Fibroblast of pulmonary artery (primary cell): ENCODE data around the gene C3orf20.

Experiments
- DNase-seq: peaks from one replicate; pipeline ENCODE4 v3.0.0-alpha.2; 2010; ENCODE audit warnings: low read depth
- H3K4me3 ChIP-seq: replicated peaks from 2 replicates; pipeline ENCODE4 v1.5.1; 2011; ENCODE audit warnings: low read depth, mild to moderate bottlenecking, control low read depth, low read length, moderate library complexity
- CTCF ChIP-seq: IDR thresholded peaks from 2 replicates; pipeline ENCODE4 v1.5.1; 2011; ENCODE audit warnings: mild to moderate bottlenecking, control low read depth, low read length, inconsistent platforms; ENCODE audit errors: missing control alignments

Gene C3orf20

DNA sequence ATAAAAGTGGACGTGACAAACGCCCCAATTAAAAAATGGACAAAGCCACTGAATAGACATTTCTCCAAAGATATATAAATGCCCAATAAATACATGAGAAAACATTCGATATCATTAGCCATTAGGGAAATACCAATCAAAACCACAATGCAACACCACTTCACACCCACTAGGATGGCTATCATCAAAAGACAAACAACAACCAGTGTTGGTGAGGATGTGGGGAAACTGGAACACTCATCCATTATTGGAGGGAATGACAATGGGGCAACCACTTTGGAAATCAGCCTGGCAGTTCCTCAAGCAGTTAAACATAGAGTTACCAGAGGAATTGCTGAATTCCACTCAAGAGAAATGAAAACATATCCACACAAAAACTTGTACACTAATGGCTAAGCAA is 111.4 kb downstream of the C3orf20 start:
- no peak for DNase-seq
- H3K4me3 ChIP-seq, result no peak overlapping the region
- TF ChIP-seq CTCF, result no peak

DNA sequence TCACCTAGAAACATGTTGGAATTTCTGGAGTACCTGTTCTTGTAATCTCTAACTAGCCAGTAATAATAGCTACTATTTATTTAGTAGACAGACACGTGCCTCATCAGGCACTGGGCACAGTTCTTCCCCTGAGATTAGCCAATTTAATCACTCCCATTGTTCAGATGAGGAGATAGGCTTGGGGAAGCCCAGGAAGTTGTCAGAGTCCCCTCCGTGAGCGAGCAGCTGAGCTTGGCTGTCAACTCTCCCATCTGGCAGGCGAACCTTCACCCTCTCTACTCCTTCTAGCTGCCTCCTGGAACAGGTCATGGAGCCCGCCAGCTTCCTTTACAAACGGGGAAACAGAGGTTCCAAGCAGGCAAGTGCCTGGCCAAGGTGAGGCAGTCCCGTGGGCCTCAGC is 112.7 kb downstream of the C3orf20 start:
- no peak for DNase-seq
- TF ChIP-seq CTCF, result no peak
- H3K4me3 ChIP-seq, result no peak overlapping the region

DNA sequence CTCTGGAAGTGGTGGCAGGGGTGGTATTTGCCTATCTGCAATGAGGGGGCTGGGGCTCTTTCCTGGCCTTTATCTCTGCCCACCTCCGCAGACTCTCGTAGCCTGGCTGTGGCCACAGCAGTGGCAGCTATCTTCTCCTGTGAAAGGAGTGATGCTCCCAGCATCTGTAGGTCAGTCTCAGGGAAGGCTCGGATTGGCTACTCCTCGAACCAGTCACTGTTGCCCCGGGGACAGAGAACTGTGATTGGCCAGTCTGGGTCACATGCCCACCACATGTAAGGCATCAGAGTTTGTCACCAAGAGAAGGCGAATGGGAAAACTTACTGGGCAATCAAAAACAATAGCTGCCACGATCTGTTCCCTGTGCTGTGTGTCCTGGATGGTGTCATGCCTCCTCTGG is 113.7 kb downstream of the C3orf20 start:
- DNase-seq, result no peak
- no peak for TF ChIP-seq CTCF

DNA sequence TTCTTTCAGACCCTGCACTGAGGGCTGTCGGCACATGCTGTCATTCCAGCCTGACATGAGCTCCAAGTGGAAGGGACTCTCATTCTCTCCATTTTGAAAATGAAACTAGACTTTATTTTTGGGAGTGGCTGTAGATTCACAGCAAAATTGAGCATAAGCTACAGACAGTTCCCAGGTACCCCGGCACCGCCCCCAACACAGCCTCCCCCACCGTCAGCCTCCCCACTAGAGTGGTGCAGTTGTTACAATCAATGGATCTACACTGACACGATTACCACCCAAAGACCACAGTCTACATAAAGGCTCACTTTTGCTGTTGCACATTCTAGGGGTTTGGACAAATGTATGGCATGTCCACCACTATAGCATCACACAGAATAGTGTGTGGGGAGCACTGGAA is 114.3 kb downstream of the C3orf20 start:
- no peak overlapping the region for H3K4me3 ChIP-seq
- DNase-seq, result no peak
- no peak for TF ChIP-seq CTCF

More for the DNA sequence above, 113.7 kb downstream of the C3orf20 start:
- no peak overlapping the region for H3K4me3 ChIP-seq

DNA sequence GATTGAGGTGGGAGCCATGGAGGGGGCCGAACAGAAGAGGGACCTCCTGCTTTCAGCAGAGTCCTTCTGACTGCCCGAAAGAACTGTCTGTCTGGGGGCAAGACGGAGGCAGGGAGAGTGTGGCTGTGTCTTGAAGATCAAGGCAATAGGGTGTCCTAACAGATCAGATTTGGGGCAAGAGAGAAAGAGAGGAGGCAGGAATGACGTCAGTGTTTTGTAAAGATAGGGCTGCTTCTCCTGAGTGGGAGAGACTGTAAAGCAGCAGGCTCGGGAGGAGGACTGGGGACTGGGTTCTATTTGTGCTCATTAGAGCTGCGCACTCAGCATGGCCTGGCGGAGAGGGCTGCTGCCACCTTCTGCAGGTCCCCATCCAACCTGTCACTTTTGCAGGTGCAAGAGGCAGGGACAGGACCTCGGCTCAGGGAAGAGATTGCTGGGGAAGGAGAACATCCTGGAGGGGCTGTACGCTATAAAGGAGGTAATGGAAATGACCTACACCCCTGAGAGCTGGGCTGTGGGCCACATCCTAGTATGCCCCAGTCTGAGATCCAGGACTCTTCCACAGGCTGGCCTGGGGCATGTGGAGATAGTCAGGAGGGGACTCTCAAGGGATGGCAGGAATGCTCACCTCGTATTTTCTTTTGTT is 114.8 kb downstream of the C3orf20 start:
- no peak for DNase-seq
- no peak for TF ChIP-seq CTCF
- H3K4me3 ChIP-seq, result no peak overlapping the region

DNA sequence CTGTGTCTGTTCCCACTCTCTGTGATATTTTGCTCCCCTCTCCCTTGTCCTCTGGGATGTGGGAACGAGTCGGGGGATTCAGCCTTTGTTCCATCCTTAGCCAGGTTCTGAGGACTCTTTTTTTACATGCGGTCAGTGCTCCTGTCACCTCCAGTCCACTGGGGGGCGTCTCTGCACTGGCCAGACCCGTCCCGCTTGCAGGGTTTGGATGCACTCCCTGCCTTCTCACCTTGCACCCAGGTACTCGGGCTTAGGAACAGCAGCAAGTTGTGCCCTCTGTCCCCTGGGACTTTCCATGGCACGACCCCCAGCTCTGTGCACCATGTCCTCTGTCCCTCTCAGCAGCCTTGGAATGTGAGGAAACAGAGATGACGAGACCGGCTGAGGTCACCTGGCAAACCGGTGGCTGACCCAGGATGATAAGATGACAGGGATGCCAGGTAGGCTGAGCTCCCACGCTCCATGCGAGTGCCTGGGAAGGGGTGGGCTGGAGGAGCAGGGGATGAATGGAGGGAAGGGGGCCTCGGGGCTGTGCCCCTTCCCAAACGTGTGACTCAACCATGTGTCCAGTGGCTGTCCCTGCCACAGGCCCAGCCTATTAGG is 116.5 kb downstream of the C3orf20 start:
- peak; percentile 72 for TF ChIP-seq CTCF
- DNase-seq, result peak; percentile 51

GRCh38 chr3:14792691-14793121 is 117.8 kb downstream of the C3orf20 start:
- no peak for DNase-seq
- TF ChIP-seq CTCF, result no peak
- no peak overlapping the region for H3K4me3 ChIP-seq

More for the DNA sequence above, 116.5 kb downstream of the C3orf20 start:
- no peak overlapping the region for H3K4me3 ChIP-seq
